Measurements from ENCODE around the gene IQGAP3.
A peak's percentile ranks its signal among the peaks of the same experiment; 100 is the strongest.

The IQGAP3 gene

DNA sequence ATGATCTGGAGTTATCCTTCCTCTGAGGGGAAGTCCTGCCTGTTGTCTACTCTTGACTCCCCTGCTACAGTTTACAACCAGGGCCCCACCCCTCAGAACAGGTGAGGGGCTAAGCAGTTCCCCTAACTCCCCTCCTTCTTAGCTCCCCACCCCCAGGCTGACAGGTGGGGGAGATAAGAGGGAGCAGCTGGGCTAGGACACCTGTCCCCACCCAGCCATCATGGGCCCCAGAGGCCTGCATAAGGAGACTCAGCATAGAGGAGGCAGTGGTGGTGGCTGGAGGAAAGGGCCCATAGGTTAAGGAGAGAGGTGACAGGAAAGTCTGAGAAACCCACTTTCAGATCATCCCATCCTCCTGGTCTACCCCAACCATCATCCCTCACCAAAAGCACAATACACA is 78.6 kb downstream of the IQGAP3 start:
- DNase-seq, result no peak

- no peak for DNase-seq
Measured at GRCh38 chr1:156493154-156493631, 79.2 kb downstream of the IQGAP3 start.

DNA sequence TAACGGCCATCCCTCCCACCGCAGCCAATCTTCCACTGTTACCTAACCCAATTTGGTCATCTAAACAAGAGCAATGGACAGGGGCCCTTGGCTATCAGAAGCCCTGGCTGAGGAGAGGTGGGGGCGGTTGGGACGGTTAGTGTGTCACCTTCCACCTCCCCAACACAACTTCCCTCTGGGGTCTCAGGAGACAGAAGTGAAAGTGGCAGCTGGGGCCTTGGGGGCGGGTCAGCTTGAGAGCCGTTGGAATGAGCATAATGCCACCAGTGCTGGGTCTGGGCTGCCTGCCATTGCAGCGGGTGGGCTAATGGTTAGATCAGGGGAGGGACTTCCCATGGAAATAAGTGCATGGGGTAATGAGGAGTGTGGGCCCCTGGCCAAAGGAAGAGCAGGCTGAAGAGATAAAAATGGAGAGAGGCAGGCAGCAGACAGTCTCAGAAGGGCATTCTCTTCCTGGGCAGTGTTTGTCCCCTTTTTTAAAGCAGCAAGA is 79.7 kb downstream of the IQGAP3 start:
- DNase-seq, result no peak

- no peak for DNase-seq
Measured at GRCh38 chr1:156492013-156492590, 80.3 kb downstream of the IQGAP3 start.

GRCh38 chr1:156491151-156491949 is 81.0 kb downstream of the IQGAP3 start:
- DNase-seq, result no peak

GRCh38 chr1:156490401-156491032 is 81.8 kb downstream of the IQGAP3 start:
- no peak for DNase-seq

GRCh38 chr1:156489935-156490293 is 82.5 kb downstream of the IQGAP3 start:
- DNase-seq, result no peak

DNA sequence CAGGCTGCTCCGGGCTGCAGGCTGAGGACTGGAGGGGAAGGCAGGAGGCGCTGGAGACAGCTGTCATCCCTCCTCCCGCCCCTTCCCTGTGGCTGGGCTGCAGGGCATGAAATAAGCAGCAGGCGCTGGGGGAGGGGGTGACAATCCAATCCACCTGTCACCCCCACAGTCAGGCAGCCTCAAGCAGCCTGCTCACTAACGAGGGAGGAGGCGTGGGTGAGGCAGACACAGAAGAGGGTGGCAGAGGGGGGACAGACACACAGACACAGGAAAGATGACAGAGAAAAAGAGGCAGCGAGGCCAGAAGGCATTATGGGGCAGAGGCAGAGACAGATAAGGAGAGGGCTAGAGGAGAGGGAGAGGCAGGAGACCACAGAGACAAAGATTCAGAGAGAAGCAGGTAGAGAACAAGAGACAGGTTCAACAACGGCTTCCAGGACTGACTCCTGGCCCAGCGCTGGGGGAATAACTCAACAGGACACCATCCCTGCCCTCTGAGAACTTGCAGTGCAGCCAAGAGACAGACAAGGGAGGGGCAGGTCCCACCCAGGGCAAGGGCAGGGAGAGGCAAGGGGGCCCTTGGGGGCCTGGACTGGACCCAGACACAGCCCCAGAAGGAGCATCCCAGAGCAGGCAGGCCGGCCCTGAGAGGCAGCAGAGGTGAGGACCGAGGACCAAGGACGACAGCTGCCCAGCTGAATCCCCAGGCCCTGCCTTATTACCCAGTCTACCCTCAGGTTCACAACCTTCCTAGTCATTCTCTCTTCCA is 83.0 kb downstream of the IQGAP3 start:
- DNase-seq, result peak in 5 of 6 experiments; percentile 13 to 39 (median 18)

DNA sequence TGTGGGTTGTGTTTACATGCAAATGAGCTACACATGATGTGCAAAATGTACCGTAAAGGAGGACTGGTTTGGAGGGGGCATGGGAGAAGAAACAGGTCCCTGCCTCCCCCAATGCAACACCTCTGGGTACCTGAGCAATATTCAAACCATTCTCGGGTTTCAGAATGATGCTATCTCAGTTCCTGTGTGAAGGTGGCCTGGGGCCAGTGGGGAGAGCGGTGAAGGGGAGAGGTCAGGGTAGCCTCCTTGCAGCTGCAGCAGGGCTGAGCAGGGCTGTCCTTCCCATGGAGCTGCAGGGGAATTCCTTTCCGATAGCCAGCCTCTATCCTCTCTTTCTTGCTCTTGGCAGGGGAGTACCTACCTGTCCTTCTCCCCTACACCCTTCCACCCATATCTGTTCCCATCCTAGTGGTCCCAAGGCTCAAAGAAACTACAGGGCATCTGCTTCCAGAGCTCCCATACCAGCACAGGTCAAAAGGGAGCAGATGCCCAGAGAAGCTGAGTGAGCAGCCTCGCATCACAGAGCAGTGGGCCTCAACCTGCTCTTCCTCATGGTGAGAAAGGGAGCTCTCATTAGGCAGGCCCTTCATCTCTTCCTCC is 83.7 kb downstream of the IQGAP3 start:
- DNase-seq, result no peak

- no peak for DNase-seq
Measured at GRCh38 chr1:156487862-156488261, 84.5 kb downstream of the IQGAP3 start.

GRCh38 chr1:156486421-156487344 is 85.7 kb downstream of the IQGAP3 start:
- no peak for DNase-seq

DNA sequence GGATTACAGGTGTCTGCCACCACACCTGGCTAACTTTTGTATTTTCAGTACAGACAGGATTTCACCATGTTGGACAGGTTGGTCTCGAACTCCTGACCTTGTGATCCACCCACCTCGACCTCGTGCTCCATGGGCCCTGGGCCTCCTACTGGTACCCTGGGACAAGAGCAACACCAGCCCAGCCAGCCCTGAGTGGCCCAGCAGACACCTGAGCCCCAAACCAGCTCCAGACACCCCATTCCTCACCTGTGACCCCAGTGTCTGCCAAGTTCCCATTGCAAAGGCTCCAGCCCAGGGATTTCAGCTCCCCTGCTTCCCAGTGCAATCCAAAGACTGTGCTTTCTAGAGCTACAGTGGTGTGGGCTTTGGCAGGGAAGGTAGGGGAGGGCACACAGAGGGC is 86.4 kb downstream of the IQGAP3 start:
- no peak for DNase-seq

DNA sequence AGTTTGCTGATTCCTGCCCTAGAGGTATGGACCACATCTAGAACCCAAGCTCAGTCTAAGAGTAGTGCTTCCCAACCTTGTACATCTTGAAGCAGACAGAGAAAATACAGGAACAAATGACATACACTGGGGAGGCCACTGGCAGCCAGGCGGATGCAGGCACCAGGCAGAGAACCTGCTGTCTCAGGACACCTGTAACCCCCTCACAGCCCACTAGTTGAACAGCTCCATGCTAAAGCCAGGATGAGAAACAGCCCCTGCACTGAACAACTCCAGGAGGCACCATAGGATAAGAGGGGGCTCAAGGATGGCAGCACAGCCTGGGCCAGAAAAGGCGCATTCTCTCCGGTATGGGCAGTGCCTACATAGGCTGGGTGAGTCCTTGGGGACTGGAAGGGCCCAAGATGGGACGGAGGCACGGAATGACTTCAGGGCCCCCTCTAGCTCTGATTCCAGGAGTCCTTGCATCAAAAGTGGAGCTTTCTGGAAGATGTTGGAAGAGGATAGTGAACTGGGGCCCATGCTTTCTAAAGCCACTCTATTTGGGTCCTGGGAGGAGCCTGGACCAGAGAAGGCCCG is 87.8 kb downstream of the IQGAP3 start:
- DNase-seq, result no peak

DNA sequence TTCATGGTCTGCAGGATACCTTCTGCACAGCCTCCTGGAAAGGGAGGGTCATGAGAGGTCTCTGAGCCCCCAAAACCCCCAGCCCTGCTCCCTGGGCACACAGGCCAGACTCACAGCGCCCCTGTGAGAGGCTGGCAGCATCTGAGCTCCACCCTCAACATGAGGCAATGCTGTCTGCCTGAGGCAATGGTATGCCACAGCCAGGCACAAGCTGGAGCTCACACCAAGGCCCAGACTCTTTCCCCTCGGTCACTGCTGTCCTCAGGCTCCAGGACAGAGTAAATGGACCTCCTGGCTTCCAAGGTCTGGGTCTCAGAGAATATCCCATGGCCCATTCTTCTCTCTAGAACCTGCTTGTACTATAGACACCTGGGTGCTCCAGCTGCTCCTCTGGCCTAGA is 89.0 kb downstream of the IQGAP3 start:
- no peak for DNase-seq

DNA sequence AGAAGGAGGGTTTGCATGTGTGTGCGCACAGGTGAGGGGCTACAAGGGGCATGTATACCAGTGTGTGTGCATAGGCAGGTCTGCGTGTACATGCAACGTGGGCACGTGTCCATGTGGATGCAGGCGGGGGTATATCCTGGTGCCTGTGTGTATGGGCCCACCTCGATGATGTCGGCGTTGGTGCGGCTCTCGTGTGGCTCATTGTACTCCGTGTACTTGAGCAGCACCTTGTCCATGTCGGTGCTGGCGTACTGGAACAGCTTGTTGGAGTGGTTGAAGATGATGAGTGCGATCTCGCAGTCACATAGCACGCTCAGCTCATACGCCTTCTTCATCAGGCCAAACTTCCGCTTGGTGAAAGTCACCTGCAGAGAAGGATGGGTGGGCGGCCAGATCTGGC is 90.1 kb downstream of the IQGAP3 start:
- no peak for DNase-seq

- DNase-seq, result peak in 3 of 6 experiments; percentile 17 to 33 (median 24)
Measured at GRCh38 chr1:156481527-156481926, 90.8 kb downstream of the IQGAP3 start.

DNA sequence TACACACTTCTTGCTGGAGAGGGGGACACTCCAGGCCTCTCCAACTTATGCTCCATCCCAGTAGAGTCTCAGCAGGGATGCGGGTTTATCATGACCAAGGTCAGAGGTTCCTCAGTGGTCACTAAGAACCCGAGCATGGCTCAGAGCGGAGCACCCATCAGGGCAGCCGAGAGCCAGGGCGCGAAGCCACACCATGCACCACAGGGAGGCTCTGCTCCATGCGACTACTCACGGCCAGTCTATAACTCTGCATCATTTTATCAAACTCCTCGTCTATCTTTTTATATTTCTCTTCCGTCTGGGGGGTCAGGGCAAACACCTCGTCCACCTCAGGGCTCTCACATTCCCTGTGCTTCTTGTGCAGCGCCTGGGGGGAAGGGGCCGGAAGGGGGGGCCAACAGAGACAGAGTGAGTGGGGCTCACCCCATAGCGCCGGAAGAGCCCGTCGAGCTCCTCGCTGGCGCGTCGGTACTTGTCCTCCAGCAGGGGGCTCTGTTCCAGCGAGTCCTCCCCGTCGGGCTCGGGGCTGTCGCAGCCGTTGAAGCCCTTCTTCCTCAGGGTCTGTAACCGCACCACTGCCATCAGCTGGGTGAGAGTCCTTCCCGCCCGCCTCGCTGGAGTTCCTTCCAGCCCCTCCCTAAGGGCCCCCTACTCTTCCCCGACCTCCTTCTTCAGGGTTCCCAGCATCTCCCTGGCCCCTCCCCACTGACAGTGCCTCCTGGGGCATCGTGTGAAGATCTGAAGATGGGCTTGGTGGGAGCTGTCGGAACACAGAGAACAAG is 91.8 kb downstream of the IQGAP3 start:
- peak; percentile 63 to 85 (median 69) for DNase-seq

- no peak for DNase-seq
Measured at GRCh38 chr1:156480016-156480370, 92.4 kb downstream of the IQGAP3 start.

DNA sequence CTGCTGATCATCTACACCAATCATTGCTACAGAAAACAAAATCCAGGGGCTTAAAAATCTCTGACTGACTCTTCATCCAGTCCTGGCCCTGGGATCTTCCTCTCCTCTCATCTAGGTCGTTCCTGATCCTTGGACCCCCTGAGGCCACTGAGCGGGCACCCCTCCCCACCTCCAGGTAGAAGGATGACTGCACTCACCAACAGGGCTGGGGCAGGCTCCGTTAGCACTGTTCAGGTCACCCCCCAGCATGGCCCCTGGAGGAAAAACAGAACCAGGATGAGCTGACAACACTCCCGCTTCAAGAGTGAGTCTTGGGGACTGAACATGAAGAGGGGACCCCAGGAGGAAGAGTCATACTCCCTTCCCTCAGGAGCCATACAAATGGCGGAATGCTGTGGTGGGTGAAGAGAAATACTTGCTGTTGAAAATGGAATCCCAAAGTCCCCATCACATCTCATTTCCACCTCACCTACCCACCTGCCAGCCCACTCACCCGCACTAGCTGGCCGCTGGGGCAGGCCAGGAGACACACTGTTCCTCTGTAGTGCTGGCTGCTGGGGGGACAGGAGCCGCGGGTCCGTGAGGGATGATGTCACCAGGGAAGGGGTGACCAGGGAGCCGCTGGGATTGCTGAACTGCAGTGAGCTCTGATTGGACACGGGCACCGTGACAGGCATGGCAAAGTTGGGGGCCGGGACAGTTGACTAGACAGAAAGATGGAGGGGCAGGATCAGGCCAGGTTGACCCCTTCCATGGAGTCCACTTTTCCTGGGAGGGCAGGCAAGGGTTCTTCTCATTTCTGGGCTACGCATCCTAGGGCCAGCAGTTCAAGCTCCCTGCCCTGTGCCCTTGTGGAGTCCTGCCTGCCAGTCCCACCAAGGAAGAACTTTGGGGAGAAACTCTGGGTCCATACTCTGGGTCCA is 93.0 kb downstream of the IQGAP3 start:
- no peak for DNase-seq

Data from stimulated activated naive CD4-positive, alpha-beta T cell (primary cell).